GM18858 (cell line): Measurements from ENCODE around the gene GAS6.
"Not testable (repeated sequence)": the region's sequence is repeated elsewhere in the genome, so short reads cannot be mapped to it uniquely, and the experiment has no call there.

Source experiments
- ATAC-seq: cut with Tn5 transposase; IDR thresholded peaks from one replicate; pipeline ENCODE4 v1.9.1; 2021; ENCODE audit not compliant: unreplicated experiment

Gene GAS6

GRCh38 chr13:113794764-113795173 is 69.1 kb downstream of the GAS6 start:
- no peak for ATAC-seq

GRCh38 chr13:113794086-113794485 is 69.8 kb downstream of the GAS6 start:
- no peak for ATAC-seq

GRCh38 chr13:113793718-113794085 is 70.2 kb downstream of the GAS6 start:
- no peak for ATAC-seq

- no peak for ATAC-seq
Observed at GRCh38 chr13:113792886-113793717, 70.8 kb downstream of the GAS6 start.

GRCh38 chr13:113792236-113792770 is 71.6 kb downstream of the GAS6 start:
- ATAC-seq = no peak

GRCh38 chr13:113791761-113792160 is 72.1 kb downstream of the GAS6 start:
- no peak for ATAC-seq

GRCh38 chr13:113791226-113791625 is 72.7 kb downstream of the GAS6 start:
- ATAC-seq = no peak

- ATAC-seq = not testable (repeated sequence)
Observed at GRCh38 chr13:113789931-113790330, 73.9 kb downstream of the GAS6 start.

GRCh38 chr13:113789167-113789566 is 74.7 kb downstream of the GAS6 start:
- ATAC-seq = no peak

GRCh38 chr13:113788413-113789135 is 75.3 kb downstream of the GAS6 start:
- no peak for ATAC-seq

GRCh38 chr13:113787694-113788093 is 76.2 kb downstream of the GAS6 start:
- no peak for ATAC-seq

GRCh38 chr13:113786262-113786841 is 77.5 kb downstream of the GAS6 start:
- ATAC-seq = no peak

- no peak for ATAC-seq
Observed at GRCh38 chr13:113785051-113786010, 78.5 kb downstream of the GAS6 start.

- ATAC-seq = no peak
Observed at GRCh38 chr13:113784645-113785024, 79.2 kb downstream of the GAS6 start.

GRCh38 chr13:113783966-113784644 is 79.8 kb downstream of the GAS6 start:
- no peak for ATAC-seq

GRCh38 chr13:113783200-113783881 is 80.5 kb downstream of the GAS6 start:
- no peak for ATAC-seq

- no peak for ATAC-seq
Observed at GRCh38 chr13:113782472-113782871, 81.4 kb downstream of the GAS6 start.

- no peak for ATAC-seq
Observed at GRCh38 chr13:113781571-113781970, 82.3 kb downstream of the GAS6 start.
